Measurements from ENCODE around the gene SCNM1. TPM values are rescaled to one million over a fixed set of nuclear protein-coding genes. Genes with fewer than 3 reads are reported as not detected.
"Not testable (repeated sequence)": the region's sequence is repeated elsewhere in the genome, so short reads cannot be mapped to it uniquely, and the experiment has no call there.

Gene SCNM1
- total and polyA plus RNA-seq, 7 experiments from 2014 or later: 37.1 to 73.1 (median 63.1) TPM

GRCh38 chr1:151189637-151190445, 23.9 kb downstream of the SCNM1 start, which contains the start of gene VPS72:
TSS of gene VPS72 (minus strand) at chr1:151190197. CDS start at chr1:151190121, 76 bp downstream.
- CTCF ChIA-PET: interaction anchor here (0.5 to 2.2 kb wide), 11 partner anchors 10 to 151 kb away, joined by 3 to 14 read pairs (median 3); partner anchors contain the start of gene TNFAIP8L2
- H3K36me3 ChIP-seq (ENCODE audit: control insufficient read depth in 2 of 3, insufficient read depth in 3 of 3, low read length in 3 of 3): peaks cover 0 to 12% (median 6%) of the 10 kb centered on the region in 3 experiments
- intact Hi-C loops (cut with micrococcal nuclease): loop anchor here (1.0 kb wide), 6 partner anchors 8 to 209 kb away; partner anchors contain the start of genes PIP5K1A (in 2 of the 2), LYSMD1 (in 1 of the 2), PSMB4 (in 1 of the 2) and SCNM1 (in 1 of the 2)
- ATAC-seq (peak; percentile 98), DNase-seq (peak; percentile 57 to 90 (median 85))
- no peaks in the 10 kb centered on the region for H3K27me3 ChIP-seq (ENCODE audit: control insufficient read depth in 2 of 2, insufficient read depth in 2 of 2, low read length in 2 of 2)
- H3K9me3 ChIP-seq (ENCODE audit: control insufficient read depth in 2 of 3, low read length in 3 of 3): no peaks in the 10 kb centered on the region
- Mint-ChIP-seq H3K27ac (peak within 1 kb of the TSS; percentile 91 to 98 (median 97)), H3K27me3 (peaks cover 0 to 8% (median 0%) of the 10 kb centered on the region in 5 donors), H3K36me3 (peaks cover 0 to 9% (median 8%) of the 10 kb centered on the region in 5 donors), H3K9me3 (peaks cover 0 to 2% (median 0%) of the 10 kb centered on the region in 11 donors), H3K4me1 (peaks cover 23 to 47% (median 35%) of the 10 kb centered on the region in 7 donors), H3K4me3 (peak within 1 kb of the TSS; percentile 91 to 99 (median 98))
- peak within 1 kb of the TSS; percentile 78 for H3K27ac ChIP-seq (ENCODE audit: low read depth, low read length)
- peaks cover 16% of the 10 kb centered on the region in 2 donors for H3K4me1 ChIP-seq (ENCODE audit: control insufficient read depth in 2 of 2, insufficient read depth in 2 of 2, low read length in 2 of 2)
- POLR2A ChIA-PET: interaction anchor here (0.7 to 2.7 kb wide), 21 partner anchors 8 to 1346 kb away, joined by 3 to 33 read pairs (median 4); partner anchors contain the start of genes CDC42SE1, ENSA, LYSMD1 and PIP5K1A
- H3K4me3 ChIP-seq (ENCODE audit: low read length): peak within 1 kb of the TSS; percentile 80

GRCh38 chr1:151192047-151192446, 26.1 kb downstream of the SCNM1 start:
- ChIA-PET CTCF (interaction anchor here (0.8 to 1.5 kb wide), 2 partner anchors 92 to 149 kb away, joined by 3 to 7 read pairs; no protein-coding TSS in a partner anchor), POLR2A (interaction anchor here (0.6 to 0.9 kb wide), 2 partner anchors 17 to 35 kb away, joined by 3 read pairs; partner anchors contain the start of gene TNFAIP8L2)
- Mint-ChIP-seq H3K27ac (no peak overlapping the region), H3K27me3 (peaks cover 0 to 9% (median 0%) of the 10 kb centered on the region in 5 donors), H3K36me3 (peaks cover 0 to 2% (median 0%) of the 10 kb centered on the region in 5 donors), H3K4me3 (no peak overlapping the region), H3K4me1 (peaks cover 23 to 43% (median 39%) of the 10 kb centered on the region in 7 donors), H3K9me3 (peaks cover 0 to 2% (median 0%) of the 10 kb centered on the region in 11 donors)
- Histone ChIP-seq H3K4me3 (ENCODE audit: low read length) (no peak overlapping the region), H3K36me3 (ENCODE audit: control insufficient read depth in 2 of 3, insufficient read depth in 3 of 3, low read length in 3 of 3) (no peaks in the 10 kb centered on the region), H3K9me3 (ENCODE audit: control insufficient read depth in 2 of 3, low read length in 3 of 3) (no peaks in the 10 kb centered on the region), H3K4me1 (ENCODE audit: control insufficient read depth in 2 of 2, insufficient read depth in 2 of 2, low read length in 2 of 2) (peaks cover 16% of the 10 kb centered on the region in 2 donors), H3K27me3 (ENCODE audit: control insufficient read depth in 2 of 2, insufficient read depth in 2 of 2, low read length in 2 of 2) (no peaks in the 10 kb centered on the region), H3K27ac (ENCODE audit: low read depth, low read length) (no peak overlapping the region)
- intact Hi-C loops (cut with micrococcal nuclease): no loop called here
- ATAC-seq (no peak), DNase-seq (no peak)

- ChIA-PET CTCF (interaction anchor here (0.6 to 1.5 kb wide), 4 partner anchors 59 to 401 kb away, joined by 3 to 7 read pairs (median 4); no protein-coding TSS in a partner anchor), POLR2A (interaction anchor here (0.7 to 1.0 kb wide), 6 partner anchors 22 to 263 kb away, joined by 3 to 4 read pairs (median 3); partner anchors contain the start of gene ZNF687)
- intact Hi-C loops (cut with micrococcal nuclease): no loop called here
- H3K27me3 Mint-ChIP-seq: peaks cover 0 to 11% (median 0%) of the 10 kb centered on the region in 5 donors
- Histone ChIP-seq H3K27ac (ENCODE audit: low read depth, low read length) (no peak overlapping the region), H3K27me3 (ENCODE audit: control insufficient read depth in 2 of 2, insufficient read depth in 2 of 2, low read length in 2 of 2) (no peaks in the 10 kb centered on the region), H3K4me1 (ENCODE audit: control insufficient read depth in 2 of 2, insufficient read depth in 2 of 2, low read length in 2 of 2) (peaks cover 15 to 19% of the 10 kb centered on the region in 2 donors), H3K4me3 (ENCODE audit: low read length) (no peak overlapping the region), H3K9me3 (ENCODE audit: control insufficient read depth in 2 of 3, low read length in 3 of 3) (no peaks in the 10 kb centered on the region), H3K36me3 (ENCODE audit: control insufficient read depth in 2 of 3, insufficient read depth in 3 of 3, low read length in 3 of 3) (no peaks in the 10 kb centered on the region)
- H3K27ac Mint-ChIP-seq: no peak overlapping the region
- H3K9me3 Mint-ChIP-seq: peaks cover 0 to 3% (median 0%) of the 10 kb centered on the region in 11 donors
- ATAC-seq (no peak), DNase-seq (no peak)
- H3K4me3 Mint-ChIP-seq: no peak overlapping the region
- peaks cover 0 to 2% (median under 1%) of the 10 kb centered on the region in 5 donors for H3K36me3 Mint-ChIP-seq
- H3K4me1 Mint-ChIP-seq: peaks cover 22 to 42% (median 39%) of the 10 kb centered on the region in 7 donors
Measured at GRCh38 chr1:151193304-151193703, 27.4 kb downstream of the SCNM1 start.

GRCh38 chr1:151193856-151194255, 27.9 kb downstream of the SCNM1 start:
- Histone ChIP-seq H3K27ac (ENCODE audit: low read depth, low read length) (no peak overlapping the region), H3K4me3 (ENCODE audit: low read length) (no peak overlapping the region), H3K4me1 (ENCODE audit: control insufficient read depth in 2 of 2, insufficient read depth in 2 of 2, low read length in 2 of 2) (peaks cover 10 to 17% of the 10 kb centered on the region in 2 donors), H3K9me3 (ENCODE audit: control insufficient read depth in 2 of 3, low read length in 3 of 3) (no peaks in the 10 kb centered on the region), H3K36me3 (ENCODE audit: control insufficient read depth in 2 of 3, insufficient read depth in 3 of 3, low read length in 3 of 3) (no peaks in the 10 kb centered on the region), H3K27me3 (ENCODE audit: control insufficient read depth in 2 of 2, insufficient read depth in 2 of 2, low read length in 2 of 2) (no peaks in the 10 kb centered on the region)
- no peak for ATAC-seq
- Mint-ChIP-seq H3K9me3 (peaks cover 0 to 6% (median 0%) of the 10 kb centered on the region in 11 donors), H3K27ac (no peak overlapping the region), H3K27me3 (peaks cover 0 to 14% (median 0%) of the 10 kb centered on the region in 5 donors), H3K4me3 (peak overlapping the region in 1 of 10 donors; percentile 6), H3K36me3 (peaks cover 0 to 4% (median 3%) of the 10 kb centered on the region in 5 donors), H3K4me1 (peaks cover 17 to 41% (median 37%) of the 10 kb centered on the region in 7 donors)
- intact Hi-C loops (cut with micrococcal nuclease): no loop called here
- DNase-seq: no peak
- POLR2A ChIA-PET: interaction anchor here (0.7 to 1.0 kb wide), 4 partner anchors 22 to 262 kb away, joined by 3 to 4 read pairs (median 3); partner anchors contain the start of gene ZNF687
- CTCF ChIA-PET: interaction anchor here (0.8 to 1.4 kb wide), 2 partner anchors 58 to 143 kb away, joined by 3 to 5 read pairs; no protein-coding TSS in a partner anchor

- DNase-seq; H3K27ac ChIP-seq (ENCODE audit: low read depth, low read length); H3K4me3 Mint-ChIP-seq; H3K4me3 ChIP-seq (ENCODE audit: low read length); ATAC-seq; intact Hi-C loops (cut with micrococcal nuclease); H3K9me3 Mint-ChIP-seq; H3K27me3 ChIP-seq (ENCODE audit: control insufficient read depth in 2 of 2, insufficient read depth in 2 of 2, low read length in 2 of 2); H3K9me3 ChIP-seq (ENCODE audit: control insufficient read depth in 2 of 3, low read length in 3 of 3); H3K27ac Mint-ChIP-seq; H3K36me3 ChIP-seq (ENCODE audit: control insufficient read depth in 2 of 3, insufficient read depth in 3 of 3, low read length in 3 of 3): not testable (repeated sequence)
- H3K36me3 Mint-ChIP-seq: peaks cover 0 to 15% (median 3%) of the 10 kb centered on the region in 5 donors
- H3K27me3 Mint-ChIP-seq: peaks cover 0 to 14% (median 0%) of the 10 kb centered on the region in 5 donors
- H3K4me1 ChIP-seq (ENCODE audit: control insufficient read depth in 2 of 2, insufficient read depth in 2 of 2, low read length in 2 of 2): peaks cover 10 to 16% of the 10 kb centered on the region in 2 donors
- ChIA-PET CTCF (interaction anchor here (1.0 kb wide), 1 partner anchor 57 kb away, joined by 5 read pairs; no protein-coding TSS in a partner anchor), POLR2A (interaction anchor here (0.6 to 1.0 kb wide), 3 partner anchors 34 to 196 kb away, joined by 4 read pairs; no protein-coding TSS in a partner anchor)
- peaks cover 24 to 41% (median 38%) of the 10 kb centered on the region in 7 donors for H3K4me1 Mint-ChIP-seq
Measured at GRCh38 chr1:151194894-151195594, 29.1 kb downstream of the SCNM1 start.

All from naive thymus-derived CD4-positive, alpha-beta T cell (primary cell).